Measurements from ENCODE around the gene NUP210L.
"Not testable (repeated sequence)": the region's sequence is repeated elsewhere in the genome, so short reads cannot be mapped to it uniquely, and the experiment has no call there.

The NUP210L gene

DNA sequence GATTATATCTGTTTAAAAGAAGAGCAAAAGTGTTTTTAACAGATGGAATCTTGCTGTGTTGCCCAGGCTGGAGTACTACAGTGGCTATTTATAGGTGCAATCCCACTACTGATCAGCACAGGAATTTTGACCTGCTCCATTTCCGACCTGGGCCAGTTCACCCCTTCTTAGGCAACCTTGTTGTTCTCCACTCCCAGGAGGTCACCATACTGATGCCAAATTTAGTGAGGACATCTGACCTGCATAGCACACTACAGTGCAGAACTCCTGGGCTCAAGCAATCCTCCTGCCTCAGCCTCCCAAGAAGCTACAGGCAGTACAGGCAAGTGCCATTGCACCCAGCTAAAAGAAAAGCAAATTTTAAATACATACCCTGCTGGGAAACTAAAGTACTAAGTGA lies 11.3 kb upstream of the NUP210L start:
- Histone ChIP-seq H3K9ac (ENCODE audit: low read depth, low read length) (no peak overlapping the region), H3K36me3 (ENCODE audit: control insufficient read depth, insufficient read depth, low read length) (peaks cover 67% of the 10 kb centered on the region), H3K4me3 (ENCODE audit: low read depth, low read length) (no peak overlapping the region), H3K4me1 (ENCODE audit: control insufficient read depth, insufficient read depth, low read length) (no peaks in the 10 kb centered on the region), H3K27me3 (ENCODE audit: control insufficient read depth, insufficient read depth, low read length) (no peaks in the 10 kb centered on the region), H3K9me3 (ENCODE audit: control insufficient read depth, insufficient read depth, low read length) (no peaks in the 10 kb centered on the region)

DNA sequence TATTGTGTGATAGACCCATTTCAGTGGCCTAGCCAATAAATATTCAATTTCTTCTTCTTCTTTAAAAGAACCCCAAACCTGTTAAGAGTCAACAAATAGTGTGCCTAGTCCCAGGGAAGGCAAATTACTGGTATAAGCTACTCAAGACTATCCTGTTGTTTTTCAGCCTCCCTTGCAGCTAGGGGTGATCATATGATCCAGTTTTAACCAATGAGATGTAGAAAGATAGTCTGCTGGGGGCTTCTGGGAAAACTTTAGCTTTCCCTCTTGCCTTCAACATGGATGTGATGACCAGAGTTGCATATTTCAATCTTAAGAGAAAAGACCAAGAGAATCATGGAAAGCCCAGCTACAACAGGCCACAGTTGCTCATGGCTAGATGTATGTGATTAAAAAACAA lies 4.7 kb upstream of the NUP210L start:
- Histone ChIP-seq H3K4me3 (ENCODE audit: low read depth, low read length) (no peak overlapping the region), H3K9ac (ENCODE audit: low read depth, low read length) (no peak overlapping the region), H3K4me1 (ENCODE audit: control insufficient read depth, insufficient read depth, low read length) (no peaks in the 10 kb centered on the region), H3K27me3 (ENCODE audit: control insufficient read depth, insufficient read depth, low read length) (no peaks in the 10 kb centered on the region), H3K9me3 (ENCODE audit: control insufficient read depth, insufficient read depth, low read length) (no peaks in the 10 kb centered on the region), H3K36me3 (ENCODE audit: control insufficient read depth, insufficient read depth, low read length) (peaks cover 26% of the 10 kb centered on the region)

- H3K9ac ChIP-seq (ENCODE audit: low read depth, low read length): no peak overlapping the region
- no peaks in the 10 kb centered on the region for H3K27me3 ChIP-seq (ENCODE audit: control insufficient read depth, insufficient read depth, low read length)
- H3K9me3 ChIP-seq (ENCODE audit: control insufficient read depth, insufficient read depth, low read length): no peaks in the 10 kb centered on the region
- H3K36me3 ChIP-seq (ENCODE audit: control insufficient read depth, insufficient read depth, low read length): peaks cover 18% of the 10 kb centered on the region
- no peak overlapping the region for H3K4me3 ChIP-seq (ENCODE audit: low read depth, low read length)
- H3K4me1 ChIP-seq (ENCODE audit: control insufficient read depth, insufficient read depth, low read length): no peaks in the 10 kb centered on the region
These were observed 3.6 kb upstream of the NUP210L start for GRCh38 chr1:154158307-154159125.

GRCh38 chr1:154157520-154158306 lies 2.8 kb upstream of the NUP210L start:
- Histone ChIP-seq H3K27me3 (ENCODE audit: control insufficient read depth, insufficient read depth, low read length) (no peaks in the 10 kb centered on the region), H3K4me1 (ENCODE audit: control insufficient read depth, insufficient read depth, low read length) (no peaks in the 10 kb centered on the region), H3K9ac (ENCODE audit: low read depth, low read length) (no peak overlapping the region), H3K9me3 (ENCODE audit: control insufficient read depth, insufficient read depth, low read length) (no peaks in the 10 kb centered on the region), H3K36me3 (ENCODE audit: control insufficient read depth, insufficient read depth, low read length) (peaks cover 18% of the 10 kb centered on the region), H3K4me3 (ENCODE audit: low read depth, low read length) (no peak overlapping the region)

GRCh38 chr1:154155251-154155650 lies 378 bp upstream of the NUP210L start:
- H3K9ac ChIP-seq (ENCODE audit: low read depth, low read length): no peak overlapping the region
- no peak overlapping the region for H3K4me3 ChIP-seq (ENCODE audit: low read depth, low read length)
- H3K9me3 ChIP-seq (ENCODE audit: control insufficient read depth, insufficient read depth, low read length): no peaks in the 10 kb centered on the region
- H3K27me3 ChIP-seq (ENCODE audit: control insufficient read depth, insufficient read depth, low read length): no peaks in the 10 kb centered on the region
- peaks cover 13% of the 10 kb centered on the region for H3K36me3 ChIP-seq (ENCODE audit: control insufficient read depth, insufficient read depth, low read length)
- H3K4me1 ChIP-seq (ENCODE audit: control insufficient read depth, insufficient read depth, low read length): no peaks in the 10 kb centered on the region

DNA sequence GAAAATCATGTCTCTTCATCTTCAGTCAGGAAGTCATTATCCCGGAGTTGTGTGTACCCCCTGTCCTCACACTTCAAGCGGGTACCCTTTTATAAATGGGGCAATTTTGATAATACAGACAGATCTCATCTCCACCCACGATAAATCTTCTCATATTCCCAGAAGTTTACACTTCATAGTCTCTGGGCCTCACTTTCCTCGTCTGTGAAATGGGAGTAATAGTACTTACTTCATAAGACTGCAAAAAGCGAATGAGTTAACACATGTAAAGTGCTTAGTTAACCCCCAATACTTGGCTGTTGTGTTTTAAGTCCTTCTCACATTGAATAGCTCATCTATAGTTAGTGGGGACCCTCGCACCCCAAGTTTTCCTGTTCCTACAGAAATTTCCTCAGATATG lies 820 bp downstream of the NUP210L start:
- peaks cover 5% of the 10 kb centered on the region for H3K36me3 ChIP-seq (ENCODE audit: control insufficient read depth, insufficient read depth, low read length)

GRCh38 chr1:154151311-154151710 lies 3.6 kb downstream of the NUP210L start:
- no peak overlapping the region for H3K9ac ChIP-seq (ENCODE audit: low read depth, low read length)
- no peaks in the 10 kb centered on the region for H3K4me1 ChIP-seq (ENCODE audit: control insufficient read depth, insufficient read depth, low read length)
- H3K4me3 ChIP-seq (ENCODE audit: low read depth, low read length): no peak overlapping the region
- H3K27me3 ChIP-seq (ENCODE audit: control insufficient read depth, insufficient read depth, low read length): no peaks in the 10 kb centered on the region
- no peaks in the 10 kb centered on the region for H3K9me3 ChIP-seq (ENCODE audit: control insufficient read depth, insufficient read depth, low read length)
- no peaks in the 10 kb centered on the region for H3K36me3 ChIP-seq (ENCODE audit: control insufficient read depth, insufficient read depth, low read length)

More for the DNA sequence above, 820 bp downstream of the NUP210L start:
- Histone ChIP-seq H3K9me3 (ENCODE audit: control insufficient read depth, insufficient read depth, low read length) (no peaks in the 10 kb centered on the region), H3K9ac (ENCODE audit: low read depth, low read length) (no peak overlapping the region), H3K4me1 (ENCODE audit: control insufficient read depth, insufficient read depth, low read length) (no peaks in the 10 kb centered on the region), H3K27me3 (ENCODE audit: control insufficient read depth, insufficient read depth, low read length) (no peaks in the 10 kb centered on the region), H3K4me3 (ENCODE audit: low read depth, low read length) (peak overlapping the region; percentile 31)

GRCh38 chr1:154148807-154149206 lies 6.1 kb downstream of the NUP210L start:
- Histone ChIP-seq H3K4me1 (ENCODE audit: control insufficient read depth, insufficient read depth, low read length) (no peaks in the 10 kb centered on the region), H3K9ac (ENCODE audit: low read depth, low read length) (no peak overlapping the region), H3K27me3 (ENCODE audit: control insufficient read depth, insufficient read depth, low read length) (no peaks in the 10 kb centered on the region), H3K36me3 (ENCODE audit: control insufficient read depth, insufficient read depth, low read length) (no peaks in the 10 kb centered on the region), H3K4me3 (ENCODE audit: low read depth, low read length) (no peak overlapping the region), H3K9me3 (ENCODE audit: control insufficient read depth, insufficient read depth, low read length) (no peaks in the 10 kb centered on the region)

DNA sequence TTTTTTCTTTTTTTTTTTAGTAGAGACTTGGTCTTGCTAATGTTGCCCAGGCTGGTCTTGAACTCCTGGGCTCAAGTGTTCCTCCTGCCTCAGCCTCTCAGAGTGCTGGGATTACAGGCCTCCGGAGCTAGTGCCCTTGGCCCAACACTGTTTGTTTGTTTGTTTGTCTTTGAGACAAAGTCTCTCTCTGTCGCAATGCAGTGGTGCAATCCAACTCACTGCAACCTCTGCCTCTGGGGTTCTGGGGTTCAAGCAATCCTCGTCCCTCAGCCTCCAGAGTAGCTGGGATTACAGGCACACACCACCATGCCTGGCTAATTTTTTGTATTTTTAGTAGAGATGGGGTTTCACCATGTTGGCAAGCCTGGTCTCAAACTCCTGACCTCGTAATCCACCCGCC lies 7.4 kb downstream of the NUP210L start:
- not testable (repeated sequence) for H3K36me3 ChIP-seq (ENCODE audit: control insufficient read depth, insufficient read depth, low read length)

GRCh38 chr1:154145986-154146385 lies 8.9 kb downstream of the NUP210L start:
- H3K27me3 ChIP-seq (ENCODE audit: control insufficient read depth, insufficient read depth, low read length): no peaks in the 10 kb centered on the region
- H3K4me1 ChIP-seq (ENCODE audit: control insufficient read depth, insufficient read depth, low read length): no peaks in the 10 kb centered on the region
- no peaks in the 10 kb centered on the region for H3K36me3 ChIP-seq (ENCODE audit: control insufficient read depth, insufficient read depth, low read length)
- no peak overlapping the region for H3K4me3 ChIP-seq (ENCODE audit: low read depth, low read length)
- H3K9ac ChIP-seq (ENCODE audit: low read depth, low read length): no peak overlapping the region
- no peaks in the 10 kb centered on the region for H3K9me3 ChIP-seq (ENCODE audit: control insufficient read depth, insufficient read depth, low read length)

More for the DNA sequence above, 7.4 kb downstream of the NUP210L start:
- H3K9me3 ChIP-seq (ENCODE audit: control insufficient read depth, insufficient read depth, low read length); H3K27me3 ChIP-seq (ENCODE audit: control insufficient read depth, insufficient read depth, low read length); H3K4me3 ChIP-seq (ENCODE audit: low read depth, low read length); H3K9ac ChIP-seq (ENCODE audit: low read depth, low read length); H3K4me1 ChIP-seq (ENCODE audit: control insufficient read depth, insufficient read depth, low read length): not testable (repeated sequence)

DNA sequence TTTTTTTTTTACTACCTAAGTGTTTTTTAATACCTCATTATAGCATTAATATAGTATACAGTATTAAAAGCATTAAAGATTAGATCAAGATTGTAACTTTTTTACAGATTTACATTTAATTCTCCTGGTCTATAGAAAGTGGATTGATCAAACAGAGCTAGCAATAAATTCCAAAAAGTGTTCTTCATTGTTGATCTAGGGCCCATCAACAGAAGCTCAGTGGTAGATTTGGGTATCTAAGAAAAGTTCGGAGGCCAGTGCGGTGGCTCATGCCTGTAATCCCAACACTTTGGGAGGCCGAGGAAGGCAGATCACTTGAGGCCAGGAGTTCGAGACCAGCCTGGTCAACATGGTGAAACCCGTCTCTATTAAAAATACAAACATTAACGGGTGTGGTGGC lies 12.5 kb downstream of the NUP210L start:
- Histone ChIP-seq H3K36me3 (ENCODE audit: control insufficient read depth, insufficient read depth, low read length) (no peaks in the 10 kb centered on the region), H3K4me1 (ENCODE audit: control insufficient read depth, insufficient read depth, low read length) (no peaks in the 10 kb centered on the region), H3K9me3 (ENCODE audit: control insufficient read depth, insufficient read depth, low read length) (no peaks in the 10 kb centered on the region), H3K27me3 (ENCODE audit: control insufficient read depth, insufficient read depth, low read length) (no peaks in the 10 kb centered on the region), H3K9ac (ENCODE audit: low read depth, low read length) (no peak overlapping the region), H3K4me3 (ENCODE audit: low read depth, low read length) (no peak overlapping the region)

GRCh38 chr1:154141240-154141639 lies 13.6 kb downstream of the NUP210L start:
- no peaks in the 10 kb centered on the region for H3K27me3 ChIP-seq (ENCODE audit: control insufficient read depth, insufficient read depth, low read length)
- H3K9me3 ChIP-seq (ENCODE audit: control insufficient read depth, insufficient read depth, low read length): no peaks in the 10 kb centered on the region
- no peaks in the 10 kb centered on the region for H3K4me1 ChIP-seq (ENCODE audit: control insufficient read depth, insufficient read depth, low read length)
- H3K36me3 ChIP-seq (ENCODE audit: control insufficient read depth, insufficient read depth, low read length): no peaks in the 10 kb centered on the region
- H3K9ac ChIP-seq (ENCODE audit: low read depth, low read length): no peak overlapping the region
- no peak overlapping the region for H3K4me3 ChIP-seq (ENCODE audit: low read depth, low read length)

Measured in iPS-15b (cell line).